Renal cortex interstitium (tissue), 11 donors: ENCODE measurements around the gene PROX1. TPM values are rescaled to one million over a fixed set of nuclear protein-coding genes. Genes with fewer than 3 reads are reported as not detected.

ENCODE experiments used
- DNase-seq, 11 donors: peaks; one replicate each; pipeline ENCODE4 v3.0.0-alpha.2; 2013; ENCODE audit warnings: low read depth in 9 of 11, low spot score in 4 of 11; ENCODE audit errors: extremely low read depth in 1 of 11
- polyA plus RNA-seq, 3 donors: library from polyadenylated mRNA; unstranded; fragments of 120-200 nt; gene quantifications; one replicate each; pipeline ENCODE4 v1.2.1, GENCODE V29; 2013; ENCODE audit not compliant: insufficient read length in 3 of 3

Gene PROX1
- polyA plus RNA-seq, 3 donors: 7.8 to 10.8 (median 7.9) TPM

DNA sequence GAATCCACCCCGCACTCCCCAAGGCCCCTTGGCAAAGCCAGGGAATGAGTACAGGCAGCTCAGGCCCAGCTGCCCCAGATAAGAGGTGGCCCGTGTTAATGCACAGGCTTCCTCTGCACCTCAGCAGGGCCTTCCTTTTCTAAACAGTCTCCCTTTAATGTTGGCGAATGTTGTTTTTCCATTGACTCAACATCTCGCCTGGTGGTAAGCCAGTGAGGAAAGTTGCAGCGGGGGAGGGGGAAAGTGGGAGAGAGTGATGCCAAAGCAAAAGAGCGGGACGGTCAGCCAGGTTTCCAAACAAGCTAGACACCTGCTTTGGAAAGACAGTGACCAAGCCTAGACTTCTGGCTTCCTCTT is 10.3 kb upstream of the PROX1 start:
- no peak for DNase-seq

DNA sequence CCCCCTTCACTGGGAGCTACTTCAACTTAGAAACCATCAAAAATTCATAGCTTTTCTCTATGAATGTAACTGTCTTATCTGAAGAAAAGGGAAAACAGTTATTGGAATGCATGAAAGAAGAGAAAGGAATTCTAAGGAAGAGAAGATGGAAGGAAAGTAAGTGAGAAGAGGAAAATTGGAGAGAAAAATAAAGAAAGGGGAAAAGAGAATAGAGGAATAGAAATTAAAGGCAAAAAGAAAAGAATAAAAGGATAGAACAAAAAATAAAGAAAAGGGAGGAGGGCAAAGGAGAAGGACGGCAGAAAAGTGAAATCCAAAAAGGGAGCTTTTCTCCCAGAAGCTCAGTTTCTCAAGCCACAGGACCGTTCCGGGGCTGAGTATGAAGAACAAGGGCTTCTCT is 9.9 kb upstream of the PROX1 start:
- no peak for DNase-seq

DNA sequence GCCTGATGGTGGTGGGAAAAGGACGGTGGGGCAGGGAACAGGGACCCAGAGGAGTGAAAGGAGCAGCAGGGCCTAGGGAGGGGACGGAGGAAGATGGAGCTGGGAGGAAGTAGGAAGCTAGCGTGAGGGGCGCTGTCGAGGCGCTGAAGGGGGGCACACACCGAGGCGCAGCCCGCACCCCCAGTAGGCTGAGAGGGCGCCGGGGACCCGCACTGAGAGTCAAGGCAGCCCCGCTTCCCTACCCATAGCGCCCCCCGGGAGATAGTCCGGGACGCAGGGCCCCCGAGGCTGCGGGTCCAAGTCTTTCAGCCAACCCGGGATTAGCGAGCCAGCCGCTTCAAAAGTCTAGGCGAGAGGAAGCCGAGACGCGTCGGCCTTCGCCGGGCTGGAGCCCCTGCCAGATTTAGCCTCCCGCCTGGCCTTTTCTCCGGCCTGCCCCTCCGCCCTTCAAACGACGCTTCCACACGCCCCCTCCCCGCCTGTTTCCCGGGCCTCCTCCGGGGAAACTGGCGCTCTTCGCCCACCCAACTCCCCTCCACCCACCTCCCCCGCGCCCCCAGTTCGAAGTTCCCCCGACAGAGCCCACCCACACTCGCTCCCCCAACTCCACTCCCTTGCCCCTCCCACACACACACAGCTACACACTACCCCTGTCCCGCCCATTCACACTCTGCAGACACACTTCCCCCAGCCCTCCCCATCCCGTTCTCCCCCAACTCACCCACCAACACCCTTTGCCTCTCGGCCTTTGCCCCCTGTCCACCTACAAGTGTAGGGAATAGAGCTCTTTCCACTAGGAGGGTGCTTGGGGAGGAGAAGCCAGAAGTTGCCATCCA is 7.8 kb upstream of the PROX1 start:
- DNase-seq: no peak

DNA sequence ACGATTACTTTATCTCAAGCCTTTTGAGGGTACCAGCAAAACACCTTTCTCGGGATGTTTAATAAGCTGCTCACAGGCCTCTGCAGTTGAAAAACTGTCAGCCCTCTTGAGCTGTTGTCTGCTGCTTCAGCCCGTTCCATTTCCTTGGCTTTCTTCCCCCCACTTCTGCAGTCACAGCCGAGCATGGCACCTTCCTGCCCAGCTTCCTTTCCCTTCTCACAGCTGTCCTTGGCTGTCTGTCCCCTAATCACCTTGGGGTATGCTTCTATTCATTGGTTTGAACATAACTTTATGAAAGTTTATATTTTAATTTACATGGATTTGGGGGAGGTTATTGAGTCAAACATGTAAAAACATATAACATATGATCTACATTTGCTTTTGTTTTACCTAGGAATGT is 6.9 kb upstream of the PROX1 start:
- no peak for DNase-seq

DNA sequence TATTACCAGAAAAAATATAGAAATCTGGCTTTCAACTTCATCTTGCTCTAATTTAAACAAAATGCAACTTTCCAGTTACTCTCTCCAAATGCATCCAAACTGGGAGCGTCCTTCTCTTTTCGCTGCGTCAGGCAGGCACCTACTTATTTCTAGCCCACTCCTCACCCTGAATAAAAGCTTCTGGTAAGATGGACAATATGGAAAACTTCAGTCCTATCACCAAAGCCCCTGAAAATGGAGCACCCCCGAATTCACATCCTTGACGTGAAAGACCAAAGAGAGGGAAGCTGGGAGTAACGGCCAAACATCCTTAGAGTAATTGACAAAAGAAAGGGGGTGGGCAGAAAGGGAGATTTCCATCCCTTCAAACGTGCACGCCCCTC is 5.5 kb upstream of the PROX1 start:
- no peak for DNase-seq

DNA sequence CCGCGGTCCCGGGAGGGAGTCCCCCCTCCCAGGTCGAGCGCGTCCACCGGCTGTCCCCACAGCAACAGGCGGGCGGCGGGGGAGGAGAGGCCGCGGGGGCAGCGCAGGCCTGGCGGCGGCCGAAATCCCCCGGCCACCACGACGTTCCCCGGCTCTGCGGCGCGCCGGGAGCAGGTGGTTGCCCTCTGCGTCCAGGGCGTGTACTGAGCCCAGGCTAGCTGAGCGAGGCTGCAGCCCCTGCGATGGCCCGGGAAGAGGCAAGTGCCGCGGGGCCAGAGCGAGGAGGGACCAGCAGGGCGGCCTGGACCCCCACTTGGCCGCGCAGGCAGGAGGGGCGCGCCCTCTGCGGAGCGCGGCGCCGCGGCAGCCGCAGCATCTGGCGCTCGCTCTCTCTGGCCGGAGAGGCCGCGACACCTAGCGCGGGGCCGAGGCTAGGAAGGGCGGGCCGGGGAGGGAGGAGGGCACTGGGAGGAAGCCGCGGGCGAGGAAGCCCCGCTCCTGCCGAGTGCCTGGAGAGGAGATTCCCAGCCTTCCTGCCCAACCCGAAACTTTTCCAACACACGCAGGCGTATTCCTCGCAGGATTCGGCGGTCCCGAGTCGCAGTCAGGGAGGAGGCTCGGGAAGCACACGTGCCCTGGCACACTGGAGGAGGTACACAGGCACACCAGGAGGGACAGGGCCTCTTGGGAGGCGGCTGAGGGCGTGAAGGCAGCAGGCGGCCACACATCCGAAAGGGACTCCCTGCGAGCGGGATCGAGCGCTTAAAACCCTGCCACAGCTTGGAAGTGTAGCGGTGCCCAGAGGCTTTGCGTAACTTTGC is 4.9 kb upstream of the PROX1 start:
- DNase-seq: peak in 1 of 11 donors; percentile 31

DNA sequence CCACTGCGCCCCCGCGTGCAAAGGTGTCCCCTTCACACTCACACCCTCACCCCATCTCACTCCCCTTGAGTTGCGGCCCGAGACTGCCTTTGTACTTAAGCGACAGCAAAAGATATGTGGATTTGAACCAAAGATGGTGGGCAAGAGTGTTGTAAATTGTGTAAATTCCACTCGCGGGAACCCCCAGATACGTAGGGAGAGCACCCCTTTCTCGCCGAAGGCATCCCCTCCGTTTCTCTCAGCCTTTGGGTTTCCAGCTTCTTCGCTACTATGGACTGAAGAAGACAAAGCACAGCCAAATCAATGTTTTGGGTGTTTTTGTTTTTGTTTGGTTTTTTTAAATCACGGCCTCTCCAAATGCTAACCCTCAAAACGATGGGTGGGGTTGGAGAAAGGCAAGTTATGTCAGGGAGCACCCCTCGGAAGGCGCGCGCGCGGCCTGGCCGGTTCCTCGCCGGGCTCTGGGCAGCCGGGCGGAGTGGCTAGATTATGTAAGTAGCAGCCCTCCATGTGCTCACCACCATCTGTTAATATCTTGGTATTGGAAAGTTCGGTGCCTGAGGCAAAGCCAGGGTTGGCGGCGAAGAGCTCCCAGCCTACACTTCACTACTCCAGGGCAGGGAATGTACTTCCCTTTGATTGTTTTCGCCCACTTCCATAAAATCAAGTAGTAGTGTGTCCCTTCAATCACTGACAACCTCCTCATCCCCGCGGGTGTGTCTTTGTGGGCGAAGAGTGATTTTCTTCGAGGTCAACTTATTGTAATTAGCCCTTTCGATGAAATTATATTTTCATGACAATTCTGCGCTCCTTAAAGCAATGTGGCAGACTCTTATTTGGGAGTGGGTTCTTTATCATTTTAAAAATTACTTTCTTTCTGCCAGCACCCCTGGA is 4.0 kb upstream of the PROX1 start:
- no peak for DNase-seq

DNA sequence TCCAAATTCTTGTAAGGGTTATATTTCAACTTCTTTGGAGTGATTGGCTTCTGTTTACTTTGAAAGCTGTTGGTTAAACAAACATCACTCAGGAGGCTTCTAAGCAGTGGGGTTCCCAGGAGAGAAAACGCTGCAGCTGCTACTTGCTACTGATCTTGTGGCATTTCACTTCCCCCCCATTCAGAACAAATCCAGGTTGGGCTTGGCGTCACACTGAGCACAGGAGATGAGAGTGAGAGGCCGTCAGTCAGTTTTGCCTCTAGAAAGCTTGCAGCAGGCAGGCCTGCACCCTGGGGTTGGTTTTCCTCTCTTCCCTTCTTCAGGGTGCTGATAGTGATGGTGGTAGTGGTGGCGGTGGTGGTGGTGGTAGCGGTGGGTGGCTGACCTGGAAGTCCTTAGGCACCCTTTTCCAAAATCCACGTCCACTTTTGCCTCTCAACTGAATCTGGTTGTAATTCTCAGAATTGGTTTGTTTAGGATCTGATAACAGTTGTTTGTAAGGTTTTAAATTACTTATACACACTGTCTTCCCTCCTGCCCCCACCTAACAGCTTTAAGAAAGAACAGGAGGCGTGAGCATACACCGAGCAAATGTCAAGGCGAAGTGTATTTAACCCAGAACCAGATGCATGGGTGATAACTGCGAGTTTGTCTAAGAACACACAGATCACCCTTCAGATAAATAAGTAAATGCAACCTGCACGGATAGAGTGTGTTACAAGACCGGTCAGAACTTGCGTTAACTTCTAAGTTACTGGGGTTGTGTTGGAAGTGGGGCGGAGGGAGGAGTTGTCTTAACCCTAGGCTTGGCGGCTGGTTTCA is 3.2 kb upstream of the PROX1 start:
- DNase-seq: no peak

DNA sequence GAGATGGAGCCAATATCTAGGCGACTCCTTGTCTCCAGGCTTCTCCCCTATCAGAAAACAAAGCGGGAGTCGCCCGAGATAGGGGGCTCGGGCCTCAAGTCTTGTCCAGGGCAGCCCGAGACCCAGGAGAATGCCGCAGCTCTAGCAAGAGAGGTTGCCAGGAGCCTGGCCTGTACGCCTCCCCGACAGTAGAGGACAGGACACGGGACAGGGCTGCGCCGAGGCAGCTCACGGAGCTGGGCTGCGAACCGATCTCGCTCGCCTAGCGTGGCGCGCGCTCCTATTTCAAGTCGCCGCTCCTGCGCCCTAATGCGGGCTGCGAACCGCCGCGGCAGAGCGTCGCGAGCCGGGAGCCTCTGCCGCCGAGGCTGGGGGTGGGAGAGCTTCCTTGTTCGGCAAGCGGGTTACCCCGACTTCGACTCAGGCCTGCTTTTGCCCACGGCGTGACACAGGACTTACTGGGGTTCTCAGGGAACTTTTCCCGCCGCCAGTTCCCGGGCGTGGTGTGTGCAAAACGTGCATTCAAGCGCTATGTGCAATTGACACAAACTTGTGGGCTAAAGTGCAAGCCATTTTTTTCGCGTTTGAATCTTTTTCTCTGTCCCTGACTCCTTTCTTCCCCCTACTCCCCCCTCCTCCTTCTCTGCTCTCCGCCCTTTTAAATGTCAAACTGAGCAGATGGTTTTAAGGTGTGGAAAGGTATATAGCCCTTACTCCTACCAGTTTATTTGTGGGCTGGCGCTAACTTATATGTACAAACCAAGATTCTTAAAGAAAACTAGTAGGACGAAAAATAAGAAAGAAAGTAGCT is 2.4 kb upstream of the PROX1 start:
- DNase-seq: peak in 1 of 11 donors; percentile 33

DNA sequence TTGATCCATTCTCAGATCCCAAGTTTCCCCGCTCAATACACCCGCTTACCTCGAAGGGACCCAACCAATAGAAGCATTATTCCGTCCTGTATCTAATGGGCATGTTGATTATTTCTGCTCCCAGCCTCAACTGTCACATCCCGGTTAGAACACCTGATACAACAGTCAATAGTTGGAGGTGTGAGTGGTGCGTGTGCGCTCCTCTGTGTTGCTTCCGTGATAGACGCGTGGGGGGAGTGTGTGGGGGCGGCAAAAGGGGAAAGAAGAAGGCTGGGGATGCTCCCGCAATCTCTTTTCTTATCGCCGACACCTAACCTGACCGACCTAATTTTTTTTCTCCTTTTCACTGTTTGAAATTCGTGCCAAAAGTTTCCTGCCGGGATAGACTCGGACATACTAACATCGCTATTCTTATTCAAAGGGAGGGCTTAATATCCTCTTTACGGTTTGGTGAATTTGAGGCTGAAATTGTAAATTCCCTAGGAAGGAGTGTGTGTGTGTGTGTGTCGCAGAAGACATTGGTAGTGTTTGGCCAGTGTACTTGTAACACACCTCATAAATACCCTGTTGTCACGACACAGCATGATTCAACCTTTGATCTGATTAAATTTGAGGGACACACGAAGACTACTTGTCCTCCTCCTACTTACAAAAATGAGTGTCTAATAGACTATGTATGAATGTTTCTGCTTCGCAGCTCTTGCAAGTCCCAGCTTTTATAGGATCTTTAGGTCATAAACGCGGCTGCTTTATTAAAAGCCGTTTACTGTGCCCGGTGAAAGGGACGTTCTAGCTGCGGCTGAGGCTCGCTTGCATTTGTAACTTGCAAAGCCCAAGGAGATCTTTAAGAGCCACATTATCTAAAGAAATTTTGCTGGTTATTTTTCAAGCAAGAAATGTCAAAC is 1.5 kb upstream of the PROX1 start:
- DNase-seq: no peak

DNA sequence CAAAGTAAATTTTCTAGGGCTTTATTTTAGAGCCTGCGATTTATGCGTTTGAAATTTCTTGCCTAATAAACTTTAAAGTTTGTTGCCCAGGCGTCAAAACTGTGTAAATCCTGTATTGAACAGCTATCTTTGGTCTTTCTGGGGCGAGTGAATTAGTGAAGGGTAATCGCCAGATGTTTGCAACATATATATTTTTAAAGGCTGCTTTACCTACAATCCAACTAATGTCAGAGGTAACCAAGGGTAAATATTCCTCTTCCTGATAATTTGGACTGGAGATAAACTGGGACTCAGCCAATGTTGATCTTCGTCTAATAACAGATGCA is 885 bp upstream of the PROX1 start:
- DNase-seq: no peak

DNA sequence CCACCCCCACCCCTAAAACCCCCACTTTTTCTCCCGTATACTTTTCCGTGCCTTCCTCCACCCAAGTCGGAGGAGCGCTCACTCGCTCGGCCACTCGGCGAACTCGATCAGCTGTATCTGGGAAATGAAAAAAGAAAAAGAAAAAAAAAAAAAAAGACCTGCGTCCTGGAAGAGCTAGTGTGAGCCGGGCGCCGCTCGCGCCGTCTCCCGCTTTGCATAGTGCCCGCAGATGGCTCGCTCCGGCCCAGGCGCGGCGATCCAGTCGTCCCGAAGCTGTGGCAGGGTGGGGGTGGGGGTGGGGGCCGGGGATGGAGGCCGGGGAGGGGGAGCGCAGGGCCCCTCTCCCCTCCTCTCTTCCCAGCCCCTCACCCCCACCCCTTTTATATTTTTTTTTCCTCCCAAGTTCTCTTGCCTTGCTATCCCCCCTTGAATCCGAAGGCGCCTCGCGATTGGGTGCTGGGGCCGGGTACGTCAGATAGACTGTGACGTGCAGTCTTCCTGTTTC is 299 bp upstream of the PROX1 start:
- peak in 4 of 11 donors; percentile 77 to 92 (median 85) for DNase-seq

DNA sequence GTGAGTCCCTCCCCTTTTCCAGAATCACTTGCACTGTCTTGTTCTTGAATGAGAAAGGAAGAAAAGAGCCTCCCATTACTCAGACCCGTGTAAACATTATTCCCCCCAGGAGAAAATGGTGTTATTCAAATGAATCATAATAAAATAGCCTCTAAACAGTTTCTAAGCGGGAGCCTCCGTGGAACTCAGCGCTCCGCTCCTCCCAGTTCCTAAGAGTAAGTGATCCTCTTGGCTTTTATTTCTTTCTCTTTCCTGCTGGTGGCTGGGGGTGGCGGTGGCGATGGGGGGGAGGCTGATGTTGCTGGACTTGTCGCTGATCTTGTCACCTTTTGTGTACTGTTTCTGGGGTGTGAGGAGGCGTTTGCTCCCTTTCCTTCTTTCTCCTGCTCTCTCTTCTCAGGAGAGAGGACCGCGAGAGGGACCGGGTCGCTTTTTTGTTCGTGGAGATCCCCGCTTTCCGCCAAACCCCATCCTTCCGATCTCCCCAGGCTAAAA is 781 bp downstream of the PROX1 start:
- peak in 2 of 11 donors; percentile 48 to 52 for DNase-seq

DNA sequence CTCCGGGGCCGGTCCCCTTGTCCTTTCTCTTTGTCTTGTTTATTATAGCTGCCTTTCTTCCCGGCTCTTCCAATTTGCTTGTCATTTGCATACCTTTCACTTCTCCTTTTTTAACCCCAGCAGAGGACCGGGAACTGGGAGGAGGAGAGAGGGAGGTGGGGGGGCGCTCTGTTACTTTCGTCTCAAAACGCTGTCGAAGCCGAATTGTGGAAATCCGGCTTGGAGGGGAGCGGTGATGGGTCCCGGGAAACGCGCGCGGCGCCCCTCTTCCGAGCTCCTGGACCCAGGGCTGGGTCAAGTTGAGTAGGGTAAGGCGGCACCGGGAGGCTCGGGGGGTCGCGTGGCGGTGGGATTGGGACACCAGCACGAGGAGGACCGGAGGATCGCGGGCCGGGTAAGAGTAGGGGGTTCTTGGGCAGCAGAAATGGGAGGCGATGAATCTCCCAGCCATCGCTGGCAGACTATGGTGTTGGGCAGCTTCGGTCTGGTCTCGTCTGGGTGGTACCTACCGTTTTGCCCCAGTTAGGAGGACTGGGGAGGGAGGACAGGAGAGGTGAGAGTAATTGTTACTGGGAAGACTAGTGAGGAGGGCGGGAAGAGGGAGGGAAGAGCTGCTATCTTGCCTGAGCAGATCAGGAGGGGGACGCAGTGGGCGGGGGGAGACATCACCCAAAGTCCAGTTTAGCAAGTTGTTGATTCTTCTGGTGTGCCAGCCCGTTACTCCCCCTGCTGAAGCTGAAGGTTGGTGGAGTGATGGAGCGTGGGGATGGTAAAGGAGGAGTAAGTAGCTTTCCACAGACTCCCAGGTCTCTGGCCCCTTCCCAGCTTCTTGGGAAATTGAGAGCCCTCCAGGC is 1.5 kb downstream of the PROX1 start:
- no peak for DNase-seq

DNA sequence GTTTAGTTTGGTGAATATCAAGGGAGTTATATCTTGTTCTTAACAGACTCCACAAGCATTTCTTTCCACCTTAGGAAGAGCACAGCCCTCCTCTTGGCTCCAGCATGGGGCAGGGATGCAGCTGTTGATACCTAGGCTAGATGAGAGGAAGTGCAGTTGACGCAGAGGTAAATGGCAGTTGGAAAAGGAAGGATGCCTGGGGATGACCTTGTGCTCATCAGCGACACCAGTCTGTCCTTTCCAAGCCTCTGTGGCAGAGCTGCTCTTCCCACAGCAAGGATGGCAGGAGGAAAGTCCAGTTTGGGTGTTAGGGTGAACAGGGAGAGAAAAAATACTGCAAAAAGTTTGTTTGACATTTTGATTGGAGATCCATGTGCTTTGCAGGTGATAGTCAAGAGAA is 6.2 kb downstream of the PROX1 start:
- no peak for DNase-seq

DNA sequence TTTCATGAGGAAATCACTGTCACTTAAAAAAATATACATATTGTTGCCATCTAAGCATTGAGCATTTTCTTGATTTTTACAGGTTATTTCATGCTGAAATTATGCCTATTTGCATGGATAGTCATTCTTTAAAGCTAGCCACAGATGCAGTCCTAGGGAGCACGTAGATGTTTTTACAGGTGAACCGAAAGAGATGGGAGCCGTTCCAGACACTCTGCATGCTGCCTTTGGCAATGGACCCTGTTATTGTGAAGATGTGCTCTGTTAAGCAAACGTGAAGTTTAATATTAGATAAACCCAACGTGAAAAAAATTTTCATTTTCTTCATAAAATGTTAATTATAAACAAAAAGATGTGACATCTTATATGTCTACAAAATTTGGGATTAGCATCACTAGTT is 7.1 kb downstream of the PROX1 start:
- DNase-seq: no peak
